PFSK-1 (cell line): ENCODE data around the gene ADAMTS9.

Source experiments
- FOXP2 ChIP-seq: optimal IDR thresholded peaks from 2 replicates; pipeline ENCODE3; 2011; ENCODE audit warnings: borderline replicate concordance, control low read depth, inconsistent platforms; ENCODE audit not compliant: insufficient read depth; ENCODE audit errors: extremely low read length, extremely low read depth
- POLR2AphosphoS5 ChIP-seq: IDR thresholded peaks from 2 replicates; pipeline ENCODE4 v1.6.1; 2012; ENCODE audit warnings: low read depth, mild to moderate bottlenecking, control low read depth, low read length, moderate library complexity
- SIN3A ChIP-seq: IDR thresholded peaks from 2 replicates; pipeline ENCODE4 v1.6.1; 2012; ENCODE audit warnings: mild to moderate bottlenecking, low read length, moderate library complexity, borderline replicate concordance; ENCODE audit not compliant: insufficient read depth
- TAF1 ChIP-seq: IDR thresholded peaks from 2 replicates; pipeline ENCODE4 v1.6.1; 2012; ENCODE audit warnings: low read length, control low read depth, borderline replicate concordance; ENCODE audit not compliant: insufficient read depth
- TF ChIP-seq, protein P1 (sequence below), 2 experiments: IDR thresholded peaks; 2 replicates each; pipeline versions ENCODE4 v1.6.1 to v1.8.0; 2011 to 2012; ENCODE audit warnings: low read depth in 2 of 2, low read length in 2 of 2, control low read depth in 1 of 2, inconsistent platforms in 1 of 2, mild to moderate bottlenecking in 1 of 2, moderate library complexity in 1 of 2; ENCODE audit not compliant: insufficient read depth in 1 of 2

DNA sequence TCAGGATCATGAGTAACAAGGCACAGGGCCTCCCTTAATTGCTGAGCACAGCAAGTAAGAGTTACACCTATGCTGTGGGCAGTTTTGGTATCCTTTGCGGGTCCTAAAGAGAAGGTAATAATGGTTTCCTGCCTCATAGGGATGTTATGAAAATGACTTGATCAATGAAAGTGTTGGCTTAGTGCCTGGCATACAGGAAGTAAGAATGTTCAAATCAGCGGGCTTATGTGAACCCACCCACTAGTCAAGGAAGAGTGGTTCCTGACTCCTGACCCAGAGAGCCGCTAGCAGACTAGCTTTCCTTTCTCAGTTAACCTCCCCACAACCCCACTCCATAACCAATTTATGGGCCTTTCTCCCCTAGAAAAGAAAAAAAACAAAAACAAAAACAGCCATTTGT is 5.2 kb upstream of the ADAMTS9 start:
- no peak for TF ChIP-seq POLR2AphosphoS5
- TF ChIP-seq, protein P1, sequence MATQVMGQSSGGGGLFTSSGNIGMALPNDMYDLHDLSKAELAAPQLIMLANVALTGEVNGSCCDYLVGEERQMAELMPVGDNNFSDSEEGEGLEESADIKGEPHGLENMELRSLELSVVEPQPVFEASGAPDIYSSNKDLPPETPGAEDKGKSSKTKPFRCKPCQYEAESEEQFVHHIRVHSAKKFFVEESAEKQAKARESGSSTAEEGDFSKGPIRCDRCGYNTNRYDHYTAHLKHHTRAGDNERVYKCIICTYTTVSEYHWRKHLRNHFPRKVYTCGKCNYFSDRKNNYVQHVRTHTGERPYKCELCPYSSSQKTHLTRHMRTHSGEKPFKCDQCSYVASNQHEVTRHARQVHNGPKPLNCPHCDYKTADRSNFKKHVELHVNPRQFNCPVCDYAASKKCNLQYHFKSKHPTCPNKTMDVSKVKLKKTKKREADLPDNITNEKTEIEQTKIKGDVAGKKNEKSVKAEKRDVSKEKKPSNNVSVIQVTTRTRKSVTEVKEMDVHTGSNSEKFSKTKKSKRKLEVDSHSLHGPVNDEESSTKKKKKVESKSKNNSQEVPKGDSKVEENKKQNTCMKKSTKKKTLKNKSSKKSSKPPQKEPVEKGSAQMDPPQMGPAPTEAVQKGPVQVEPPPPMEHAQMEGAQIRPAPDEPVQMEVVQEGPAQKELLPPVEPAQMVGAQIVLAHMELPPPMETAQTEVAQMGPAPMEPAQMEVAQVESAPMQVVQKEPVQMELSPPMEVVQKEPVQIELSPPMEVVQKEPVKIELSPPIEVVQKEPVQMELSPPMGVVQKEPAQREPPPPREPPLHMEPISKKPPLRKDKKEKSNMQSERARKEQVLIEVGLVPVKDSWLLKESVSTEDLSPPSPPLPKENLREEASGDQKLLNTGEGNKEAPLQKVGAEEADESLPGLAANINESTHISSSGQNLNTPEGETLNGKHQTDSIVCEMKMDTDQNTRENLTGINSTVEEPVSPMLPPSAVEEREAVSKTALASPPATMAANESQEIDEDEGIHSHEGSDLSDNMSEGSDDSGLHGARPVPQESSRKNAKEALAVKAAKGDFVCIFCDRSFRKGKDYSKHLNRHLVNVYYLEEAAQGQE (IDR thresholded peaks at IDR 0.05; ENCODE audit: insufficient read depth in 1 of 2, low read depth in 2 of 2, low read length in 2 of 2), result no peak
- TF ChIP-seq FOXP2, result no peak
- no peak for TF ChIP-seq SIN3A
- no peak for TF ChIP-seq TAF1
